ENCODE data around the gene SPNS3. TPM values are rescaled to one million over a fixed set of nuclear protein-coding genes. Genes with fewer than 3 reads are reported as not detected.
A peak's percentile ranks its signal among the peaks of the same experiment; 100 is the strongest.

Gene SPNS3, protein sequence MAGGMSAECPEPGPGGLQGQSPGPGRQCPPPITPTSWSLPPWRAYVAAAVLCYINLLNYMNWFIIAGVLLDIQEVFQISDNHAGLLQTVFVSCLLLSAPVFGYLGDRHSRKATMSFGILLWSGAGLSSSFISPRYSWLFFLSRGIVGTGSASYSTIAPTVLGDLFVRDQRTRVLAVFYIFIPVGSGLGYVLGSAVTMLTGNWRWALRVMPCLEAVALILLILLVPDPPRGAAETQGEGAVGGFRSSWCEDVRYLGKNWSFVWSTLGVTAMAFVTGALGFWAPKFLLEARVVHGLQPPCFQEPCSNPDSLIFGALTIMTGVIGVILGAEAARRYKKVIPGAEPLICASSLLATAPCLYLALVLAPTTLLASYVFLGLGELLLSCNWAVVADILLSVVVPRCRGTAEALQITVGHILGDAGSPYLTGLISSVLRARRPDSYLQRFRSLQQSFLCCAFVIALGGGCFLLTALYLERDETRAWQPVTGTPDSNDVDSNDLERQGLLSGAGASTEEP
- 0.03 TPM for polyA plus RNA-seq (2013, experiment 1 of 2)
- polyA plus RNA-seq (2013, experiment 2 of 2), result not detected

DNA sequence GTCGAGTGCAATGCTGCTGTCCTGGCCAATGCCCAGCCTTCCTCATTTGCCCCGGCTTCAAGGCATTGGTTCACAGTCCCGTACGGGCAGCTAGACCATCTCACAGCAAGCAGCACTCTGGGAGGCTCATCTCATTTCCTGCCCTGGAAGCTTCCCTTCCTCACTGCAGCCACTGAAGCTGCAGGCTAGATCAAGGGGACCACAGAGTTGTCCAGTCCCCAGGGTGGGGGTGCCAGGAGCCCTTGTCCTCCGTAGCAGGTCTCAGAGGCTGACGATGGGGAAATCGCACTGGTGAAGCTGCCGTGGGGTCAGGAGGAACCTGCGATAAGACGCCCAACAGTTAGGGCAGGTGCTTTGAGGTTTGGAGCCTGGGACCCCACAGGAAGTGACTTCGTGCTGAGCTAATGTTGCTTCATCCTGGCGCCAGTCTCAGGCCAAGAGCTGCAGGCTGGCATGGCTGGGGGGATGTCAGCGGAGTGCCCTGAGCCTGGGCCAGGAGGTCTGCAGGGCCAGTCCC is at the start of gene SPNS3:
TSS of gene SPNS3 (plus strand) at position 426 of the 517 bp plus-strand sequence. CDS start at position 454, 28 bp downstream.
- Histone ChIP-seq H3K4me1 (ENCODE audit: control insufficient read depth in 2 of 2, insufficient read depth in 1 of 2, low read depth in 1 of 2, low read length in 2 of 2) (no peaks in the 10 kb centered on the region), H3K36me3 (replicated peaks in 1 of 2; ENCODE audit: control insufficient read depth in 2 of 2, insufficient read depth in 2 of 2, low read length in 2 of 2) (no peaks in the 10 kb centered on the region), H2AFZ (ENCODE audit: low read length) (no peak within 1 kb of the TSS), H4K8ac (ENCODE audit: low read depth, low read length) (peak within 1 kb of the TSS; percentile 86), H3K27ac (replicated peaks; ENCODE audit: low read length) (no peak within 1 kb of the TSS), H2BK120ac (ENCODE audit: low read depth, low read length) (no peak within 1 kb of the TSS), H3K4ac (ENCODE audit: low read length) (no peak within 1 kb of the TSS), H3K4me3 (ENCODE audit: low read length in 2 of 2) (no peak within 1 kb of the TSS), H3K9me3 (replicated peaks in 1 of 2; ENCODE audit: control insufficient read depth in 2 of 2, insufficient read depth in 1 of 2, low read depth in 1 of 2, low read length in 2 of 2) (no peaks in the 10 kb centered on the region), H2BK5ac (ENCODE audit: low read length) (peak within 1 kb of the TSS; percentile 66), H3K79me1 (ENCODE audit: low read depth, low read length) (no peaks in the 10 kb centered on the region), H4K91ac (ENCODE audit: low read depth, low read length, poor library complexity) (no peak within 1 kb of the TSS), H3K9ac (ENCODE audit: low read depth, low read length, poor library complexity) (no peak within 1 kb of the TSS), H3K4me2 (ENCODE audit: insufficient read depth, low read length, poor library complexity, severe bottlenecking) (no peak within 1 kb of the TSS), H2AK5ac (ENCODE audit: low read depth, low read length) (peak within 1 kb of the TSS; percentile 75), H2BK15ac (ENCODE audit: low read length) (peak within 1 kb of the TSS; percentile 4), H3K18ac (ENCODE audit: low read length) (peak within 1 kb of the TSS; percentile 76), H2BK12ac (ENCODE audit: low read length) (peak within 1 kb of the TSS; percentile 75), H3K23ac (ENCODE audit: low read depth, low read length, poor library complexity) (no peak within 1 kb of the TSS), H3K14ac (ENCODE audit: low read length) (no peak within 1 kb of the TSS), H3K27me3 (ENCODE audit: control insufficient read depth in 3 of 3, insufficient read depth in 3 of 3, low read depth in 1 of 3, low read length in 3 of 3) (peaks cover 0 to 6% (median 0%) of the 10 kb centered on the region in 3 experiments)
- DNase-seq (ENCODE audit: low spot score), result no peak
- WGBS, 2 donors (ENCODE audit: extremely low coverage in 2 of 2, insufficient read length in 2 of 2, insufficient replicate concordance in 1 of 2), result no CpG with 5 or more reads among the region's 13 CpGs

DNA sequence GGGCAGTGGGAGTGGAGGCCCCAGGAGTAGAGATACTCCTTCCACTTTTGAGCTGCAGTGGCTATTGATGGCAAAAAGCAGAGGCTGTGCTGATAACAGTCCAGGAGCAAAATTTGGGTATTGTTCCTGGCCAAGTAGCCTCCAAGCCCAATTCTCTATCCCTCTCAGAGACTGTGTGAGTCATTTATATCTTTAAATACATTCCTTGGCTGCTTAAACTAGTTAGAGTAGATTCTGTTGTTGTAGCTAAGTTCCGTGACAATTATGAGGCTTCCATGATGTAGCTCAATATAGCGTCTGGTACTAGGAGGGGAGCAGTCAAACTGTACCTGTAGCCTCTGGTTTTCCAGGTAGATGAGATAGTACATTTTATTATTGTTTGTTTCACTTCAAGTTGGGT is 47.3 kb upstream of the SPNS3 start:
- Histone ChIP-seq H3K14ac (ENCODE audit: low read length) (no peak overlapping the region), H3K4me3 (ENCODE audit: low read length in 2 of 2) (no peak overlapping the region), H4K91ac (ENCODE audit: low read depth, low read length, poor library complexity) (no peak overlapping the region), H3K27me3 (ENCODE audit: control insufficient read depth in 3 of 3, insufficient read depth in 3 of 3, low read depth in 1 of 3, low read length in 3 of 3) (no peaks in the 10 kb centered on the region), H2BK15ac (ENCODE audit: low read length) (no peak overlapping the region), H3K36me3 (replicated peaks in 1 of 2; ENCODE audit: control insufficient read depth in 2 of 2, insufficient read depth in 2 of 2, low read length in 2 of 2) (no peaks in the 10 kb centered on the region), H3K4me1 (ENCODE audit: control insufficient read depth in 2 of 2, insufficient read depth in 1 of 2, low read depth in 1 of 2, low read length in 2 of 2) (peaks cover 0 to 2% of the 10 kb centered on the region in 2 donors), H2AFZ (ENCODE audit: low read length) (no peak overlapping the region), H3K27ac (replicated peaks; ENCODE audit: low read length) (no peak overlapping the region), H3K4ac (ENCODE audit: low read length) (no peak overlapping the region), H2BK120ac (ENCODE audit: low read depth, low read length) (no peak overlapping the region), H3K18ac (ENCODE audit: low read length) (no peak overlapping the region), H2AK5ac (ENCODE audit: low read depth, low read length) (no peak overlapping the region), H3K9me3 (replicated peaks in 1 of 2; ENCODE audit: control insufficient read depth in 2 of 2, insufficient read depth in 1 of 2, low read depth in 1 of 2, low read length in 2 of 2) (no peaks in the 10 kb centered on the region), H4K8ac (ENCODE audit: low read depth, low read length) (peak overlapping the region; percentile 1), H3K4me2 (ENCODE audit: insufficient read depth, low read length, poor library complexity, severe bottlenecking) (no peak overlapping the region), H2BK12ac (ENCODE audit: low read length) (no peak overlapping the region), H3K9ac (ENCODE audit: low read depth, low read length, poor library complexity) (no peak overlapping the region), H3K23ac (ENCODE audit: low read depth, low read length, poor library complexity) (no peak overlapping the region), H3K79me1 (ENCODE audit: low read depth, low read length) (no peaks in the 10 kb centered on the region), H2BK5ac (ENCODE audit: low read length) (no peak overlapping the region)
- no CpG with 5 or more reads among the region's 2 CpGs for WGBS, 2 donors (ENCODE audit: extremely low coverage in 2 of 2, insufficient read length in 2 of 2, insufficient replicate concordance in 1 of 2)
- no peak for DNase-seq (ENCODE audit: low spot score)

DNA sequence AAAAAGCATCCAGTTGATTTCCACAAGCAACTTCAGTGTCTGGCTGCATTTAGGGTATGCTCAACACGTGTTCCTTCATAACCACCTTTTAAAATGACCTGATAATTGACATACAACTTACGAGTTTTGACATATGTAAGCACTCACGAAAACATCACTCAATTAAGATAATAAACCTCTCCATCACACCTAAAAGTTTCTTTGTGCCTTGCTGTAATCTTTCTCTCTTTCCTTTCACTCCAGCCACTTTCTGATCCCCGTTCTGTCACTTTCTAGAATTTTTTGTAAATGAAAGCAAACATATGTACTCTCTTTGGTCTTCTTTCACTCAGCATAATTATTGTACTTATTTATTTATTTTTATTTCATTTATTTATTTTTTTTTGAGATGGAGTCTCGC is 46.6 kb upstream of the SPNS3 start:
- H4K8ac ChIP-seq (ENCODE audit: low read depth, low read length), result no peak overlapping the region
- H3K4ac ChIP-seq (ENCODE audit: low read length), result no peak overlapping the region
- H3K9ac ChIP-seq (ENCODE audit: low read depth, low read length, poor library complexity), result no peak overlapping the region
- H2BK15ac ChIP-seq (ENCODE audit: low read length), result no peak overlapping the region
- no peaks in the 10 kb centered on the region for H3K79me1 ChIP-seq (ENCODE audit: low read depth, low read length)
- WGBS, 2 donors (ENCODE audit: extremely low coverage in 2 of 2, insufficient read length in 2 of 2, insufficient replicate concordance in 1 of 2), result no CpG with 5 or more reads among the region's 5 CpGs
- DNase-seq (ENCODE audit: low spot score), result no peak
- no peaks in the 10 kb centered on the region for H3K27me3 ChIP-seq (ENCODE audit: control insufficient read depth in 3 of 3, insufficient read depth in 3 of 3, low read depth in 1 of 3, low read length in 3 of 3)
- H2AFZ ChIP-seq (ENCODE audit: low read length), result no peak overlapping the region
- H2BK5ac ChIP-seq (ENCODE audit: low read length), result no peak overlapping the region
- H4K91ac ChIP-seq (ENCODE audit: low read depth, low read length, poor library complexity), result no peak overlapping the region
- H3K36me3 ChIP-seq (replicated peaks in 1 of 2; ENCODE audit: control insufficient read depth in 2 of 2, insufficient read depth in 2 of 2, low read length in 2 of 2), result no peaks in the 10 kb centered on the region
- H3K14ac ChIP-seq (ENCODE audit: low read length), result no peak overlapping the region
- H3K4me3 ChIP-seq (ENCODE audit: low read length in 2 of 2), result no peak overlapping the region
- H3K4me2 ChIP-seq (ENCODE audit: insufficient read depth, low read length, poor library complexity, severe bottlenecking), result no peak overlapping the region
- no peak overlapping the region for H3K27ac ChIP-seq (replicated peaks; ENCODE audit: low read length)
- H3K18ac ChIP-seq (ENCODE audit: low read length), result no peak overlapping the region
- no peaks in the 10 kb centered on the region for H3K9me3 ChIP-seq (replicated peaks in 1 of 2; ENCODE audit: control insufficient read depth in 2 of 2, insufficient read depth in 1 of 2, low read depth in 1 of 2, low read length in 2 of 2)
- no peak overlapping the region for H2BK120ac ChIP-seq (ENCODE audit: low read depth, low read length)
- no peak overlapping the region for H3K23ac ChIP-seq (ENCODE audit: low read depth, low read length, poor library complexity)
- no peak overlapping the region for H2AK5ac ChIP-seq (ENCODE audit: low read depth, low read length)
- H3K4me1 ChIP-seq (ENCODE audit: control insufficient read depth in 2 of 2, insufficient read depth in 1 of 2, low read depth in 1 of 2, low read length in 2 of 2), result no peaks in the 10 kb centered on the region
- no peak overlapping the region for H2BK12ac ChIP-seq (ENCODE audit: low read length)

DNA sequence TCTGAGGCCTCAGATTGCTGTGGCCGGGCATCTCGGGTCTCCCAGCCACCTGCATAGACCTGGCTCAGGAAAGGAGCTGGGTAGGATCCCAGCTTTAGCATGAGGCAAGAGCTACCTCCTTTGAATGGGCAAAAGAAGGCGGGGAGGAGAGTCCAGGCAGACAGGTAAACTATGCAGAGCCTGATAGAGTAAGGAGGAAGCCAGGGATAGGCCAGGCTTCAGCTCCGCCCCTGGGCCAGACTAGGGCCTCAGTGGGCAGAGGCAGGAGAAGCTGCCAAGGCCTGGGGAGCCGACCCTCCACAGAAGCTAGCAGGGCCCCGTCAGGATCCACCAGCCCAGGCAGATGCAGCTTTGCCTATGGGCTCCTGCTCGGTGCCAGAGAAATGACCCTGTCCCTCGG is 44.7 kb upstream of the SPNS3 start:
- H3K14ac ChIP-seq (ENCODE audit: low read length), result no peak overlapping the region
- WGBS, 2 donors (ENCODE audit: extremely low coverage in 2 of 2, insufficient read length in 2 of 2, insufficient replicate concordance in 1 of 2), result no CpG with 5 or more reads among the region's 8 CpGs
- no peak overlapping the region for H2AK5ac ChIP-seq (ENCODE audit: low read depth, low read length)
- H3K27ac ChIP-seq (replicated peaks; ENCODE audit: low read length), result no peak overlapping the region
- H3K36me3 ChIP-seq (replicated peaks in 1 of 2; ENCODE audit: control insufficient read depth in 2 of 2, insufficient read depth in 2 of 2, low read length in 2 of 2), result no peaks in the 10 kb centered on the region
- no peak overlapping the region for H2BK5ac ChIP-seq (ENCODE audit: low read length)
- no peak overlapping the region for H3K4me3 ChIP-seq (ENCODE audit: low read length in 2 of 2)
- H4K91ac ChIP-seq (ENCODE audit: low read depth, low read length, poor library complexity), result no peak overlapping the region
- peak overlapping the region; percentile 35 for H2BK120ac ChIP-seq (ENCODE audit: low read depth, low read length)
- no peak overlapping the region for H2BK12ac ChIP-seq (ENCODE audit: low read length)
- H3K4ac ChIP-seq (ENCODE audit: low read length), result no peak overlapping the region
- no peak for DNase-seq (ENCODE audit: low spot score)
- H3K9ac ChIP-seq (ENCODE audit: low read depth, low read length, poor library complexity), result no peak overlapping the region
- no peak overlapping the region for H3K4me2 ChIP-seq (ENCODE audit: insufficient read depth, low read length, poor library complexity, severe bottlenecking)
- H3K9me3 ChIP-seq (replicated peaks in 1 of 2; ENCODE audit: control insufficient read depth in 2 of 2, insufficient read depth in 1 of 2, low read depth in 1 of 2, low read length in 2 of 2), result no peaks in the 10 kb centered on the region
- H3K23ac ChIP-seq (ENCODE audit: low read depth, low read length, poor library complexity), result no peak overlapping the region
- peak overlapping the region; percentile 35 for H2AFZ ChIP-seq (ENCODE audit: low read length)
- H3K4me1 ChIP-seq (ENCODE audit: control insufficient read depth in 2 of 2, insufficient read depth in 1 of 2, low read depth in 1 of 2, low read length in 2 of 2), result no peaks in the 10 kb centered on the region
- no peak overlapping the region for H2BK15ac ChIP-seq (ENCODE audit: low read length)
- H3K27me3 ChIP-seq (ENCODE audit: control insufficient read depth in 3 of 3, insufficient read depth in 3 of 3, low read depth in 1 of 3, low read length in 3 of 3), result peaks cover 0 to 4% (median 0%) of the 10 kb centered on the region in 3 experiments
- H3K18ac ChIP-seq (ENCODE audit: low read length), result peak overlapping the region; percentile 57
- H3K79me1 ChIP-seq (ENCODE audit: low read depth, low read length), result no peaks in the 10 kb centered on the region
- no peak overlapping the region for H4K8ac ChIP-seq (ENCODE audit: low read depth, low read length)

All from neuronal stem cell (in vitro differentiated cells).